B cell (primary cell): ENCODE measurements around the gene TAF4. TPM values are rescaled to one million over a fixed set of nuclear protein-coding genes. Genes with fewer than 3 reads are reported as not detected.

Experiments
- ATAC-seq: fragments of 200-7000 bp; cut with Tn5 transposase; one replicate; pipeline ENCODE4 v1.10.0; 2021; ENCODE audit warnings: low read depth, mild to moderate bottlenecking, moderate number of reproducible peaks, moderate library complexity
- CTCF ChIA-PET: fragments of 350-600 bp; sonication (Branson Sonifier 250); formaldehyde crosslinking; loops from one replicate; lab custom pipeline; 2021; ENCODE audit warnings: antibody characterized with exemption, inconsistent platforms; lab: Charles Lee
- POLR2A ChIA-PET: fragments of 350-600 bp; sonication (Branson Sonifier 250); formaldehyde crosslinking; loops from one replicate; lab custom pipeline; 2021; ENCODE audit warnings: antibody characterized with exemption; lab: Charles Lee
- DNase-seq: peaks from one replicate; pipeline ENCODE4 v3.0.0; 2013
- H2AFZ ChIP-seq: 2 replicates; pipeline ENCODE4 v1.6.1; 2012; ENCODE audit warnings: mild to moderate bottlenecking, low read depth, low read length; ENCODE audit not compliant: insufficient read depth, poor library complexity, severe bottlenecking
- H3K27ac ChIP-seq, 2 donors: 1 replicate in 1 of 2; 2 replicates in 1 of 2; pipeline ENCODE4 v1.5.1; 2012 to 2013; ENCODE audit warnings: low read length in 2 of 2, mild to moderate bottlenecking in 2 of 2, moderate library complexity in 1 of 2
- H3K27me3 ChIP-seq, 4 experiments: fragments of 200-600 bp in 1 of 4; sonication (generic) in 1 of 4; replicated peaks in 1 of 4; 1 replicate in 2 of 4; 2 replicates in 2 of 4; pipeline versions ENCODE4 v1.6.1 to v1.7.0; 2013 to 2016; ENCODE audit warnings: low read length in 3 of 4, mild to moderate bottlenecking in 2 of 4, mixed read lengths in 1 of 4, moderate library complexity in 1 of 4; ENCODE audit not compliant: insufficient read depth in 4 of 4, control insufficient read depth in 3 of 4; ENCODE audit errors: control extremely low read depth in 1 of 4
- H3K36me3 ChIP-seq, 2 experiments: replicated peaks in 1 of 2; 1 replicate in 1 of 2; 2 replicates in 1 of 2; pipeline versions ENCODE4 v1.6.1 to v1.7.1; 2013; ENCODE audit warnings: low read length in 1 of 2; ENCODE audit not compliant: insufficient read depth in 2 of 2, control insufficient read depth in 1 of 2; ENCODE audit errors: control extremely low read depth in 1 of 2, extremely low read depth in 1 of 2
- H3K4me1 ChIP-seq, 2 donors: fragments of 200-600 bp in 1 of 2; sonication (generic) in 1 of 2; 1 replicate in 1 of 2; 2 replicates in 1 of 2; pipeline versions ENCODE4 v1.5.1 to v1.6.1; 2013 to 2017; ENCODE audit warnings: low read length in 2 of 2; ENCODE audit not compliant: control insufficient read depth in 2 of 2, insufficient read depth in 2 of 2
- H3K4me2 ChIP-seq: replicated peaks from 2 replicates; pipeline ENCODE3; 2012; ENCODE audit warnings: mild to moderate bottlenecking, low read depth, low read length; ENCODE audit not compliant: poor library complexity, severe bottlenecking
- H3K4me3 ChIP-seq, 5 experiments: fragments of 200-600 bp in 1 of 5; sonication (generic) in 1 of 5; 1 replicate in 3 of 5; 2 replicates in 2 of 5; pipeline versions ENCODE4 v1.5.1 to v1.7.0; 2011 to 2016; ENCODE audit warnings: low read length in 4 of 5, mild to moderate bottlenecking in 4 of 5, low read depth in 2 of 5, control low read depth in 1 of 5, moderate library complexity in 1 of 5; ENCODE audit not compliant: insufficient read depth in 1 of 5; ENCODE audit errors: control extremely low read depth in 1 of 5, extremely low read depth in 1 of 5
- H3K79me2 ChIP-seq: fragments of 200-600 bp; sonication (generic); one replicate; pipeline ENCODE4 v1.6.0; 2016; ENCODE audit warnings: low read length; ENCODE audit not compliant: control insufficient read depth, insufficient read depth
- H3K9ac ChIP-seq: fragments of 200-600 bp; sonication (generic); 2 replicates; pipeline ENCODE4 v1.6.1; 2017; ENCODE audit warnings: mild to moderate bottlenecking, low read length, moderate library complexity
- H3K9me3 ChIP-seq, 3 donors: one replicate each; pipeline versions ENCODE4 v1.6.1 to v1.7.1; 2013; ENCODE audit warnings: low read length in 2 of 3; ENCODE audit not compliant: control insufficient read depth in 2 of 3, insufficient read depth in 1 of 3; ENCODE audit errors: control extremely low read depth in 1 of 3
- H4K20me1 ChIP-seq: 2 replicates; pipeline ENCODE4 v1.6.0; 2012; ENCODE audit warnings: mild to moderate bottlenecking, low read length; ENCODE audit not compliant: insufficient read depth, control insufficient read depth, poor library complexity, severe bottlenecking
- H3K27ac Mint-ChIP-seq: one replicate; pipeline ENCODE4 v1.8.0; 2021; ENCODE audit warnings: mixed read lengths
- H3K27me3 Mint-ChIP-seq: one replicate; pipeline ENCODE4 v1.8.0; 2021; ENCODE audit warnings: mixed read lengths
- H3K4me1 Mint-ChIP-seq: one replicate; pipeline ENCODE4 v1.8.0; 2021; ENCODE audit warnings: mixed read lengths
- H3K4me3 Mint-ChIP-seq: one replicate; pipeline ENCODE4 v1.8.0; 2021; ENCODE audit warnings: mixed read lengths
- H3K9me3 Mint-ChIP-seq: one replicate; pipeline ENCODE4 v1.8.0; 2022; ENCODE audit warnings: mixed read lengths; ENCODE audit not compliant: insufficient read depth
- CTCF ChIP-seq: fragments of 200-600 bp; IDR thresholded peaks from one replicate; pipeline ENCODE4 v1.8.0; 2022; ENCODE audit warnings: antibody characterized with exemption, mild to moderate bottlenecking
- EZH2 ChIP-seq: IDR thresholded peaks from 2 replicates; pipeline ENCODE4 v1.6.1; 2012; ENCODE audit warnings: borderline replicate concordance, low read depth, mild to moderate bottlenecking, moderate library complexity, low read length; ENCODE audit not compliant: insufficient read depth, poor library complexity, severe bottlenecking
- WGBS: methylation state at CpG from one replicate; pipeline ENCODE4 v1.1.5; 2013; ENCODE audit warnings: missing lambda C conversion rate; ENCODE audit not compliant: insufficient coverage; 5-methylcytosine and 5-hydroxymethylcytosine counted together
- intact Hi-C: fragments of 100-400 bp; cut with micrococcal nuclease; formaldehyde crosslinking; loops from one replicate; pipeline ENCODE4 v1.10.0; 2022
- polyA plus RNA-seq: library from polyadenylated mRNA; depleted of rRNA; stranded (reverse); fragments of >200 nt; gene quantifications from 2 replicates; pipeline ENCODE4 v1.2.3, GENCODE V29; 2012
- total RNA-seq, 2 donors: library from RNA; stranded (reverse); fragments of 120-200 nt in 1 of 2; gene quantifications; 1 replicate in 1 of 2; 2 replicates in 1 of 2; pipeline versions ENCODE4 v1.2.3 to v1.2.4, GENCODE V29; 2013 to 2022

Gene TAF4
- total and polyA plus RNA-seq, 2 donors (not counting 1 experiment from before 2014, with no cell fraction given): 13.9 to 39.5 TPM

GRCh38 chr20:62055106-62055861 is 10.4 kb downstream of the TAF4 start:
- peaks cover 86% of the 10 kb centered on the region for H4K20me1 ChIP-seq
- H3K4me1 ChIP-seq: peaks cover 14 to 16% of the 10 kb centered on the region in 2 donors
- H3K9ac ChIP-seq: no peak overlapping the region
- 97% methylated on average over 21 of the region's 21 CpGs for WGBS
- intact Hi-C loops: no loop called here
- TF ChIP-seq CTCF (no peak), EZH2 (no peak)
- no peak for DNase-seq
- H3K27me3 ChIP-seq: no peaks in the 10 kb centered on the region
- POLR2A ChIA-PET: no interaction called here
- CTCF ChIA-PET: no interaction called here
- H3K4me3 ChIP-seq: no peak overlapping the region
- H3K79me2 ChIP-seq: peaks cover 89% of the 10 kb centered on the region
- Mint-ChIP-seq H3K4me1 (peaks cover 40% of the 10 kb centered on the region), H3K27ac (no peak overlapping the region), H3K9me3 (no peaks in the 10 kb centered on the region), H3K4me3 (no peak overlapping the region), H3K27me3 (no peaks in the 10 kb centered on the region)
- no peak overlapping the region for H3K27ac ChIP-seq
- H3K4me2 ChIP-seq: no peak overlapping the region
- no peaks in the 10 kb centered on the region for H3K9me3 ChIP-seq
- H2AFZ ChIP-seq: no peak overlapping the region
- peaks cover 0 to 4% of the 10 kb centered on the region in 2 experiments for H3K36me3 ChIP-seq
- no peak for ATAC-seq

GRCh38 chr20:62054451-62054953 is 11.2 kb downstream of the TAF4 start:
- no peaks in the 10 kb centered on the region for H3K27me3 ChIP-seq
- H3K79me2 ChIP-seq: peaks cover 89% of the 10 kb centered on the region
- H4K20me1 ChIP-seq: peaks cover 86% of the 10 kb centered on the region
- ChIA-PET CTCF (no interaction called here), POLR2A (no interaction called here)
- no peak overlapping the region for H3K27ac ChIP-seq
- peaks cover 0 to 4% of the 10 kb centered on the region in 2 experiments for H3K36me3 ChIP-seq
- H3K4me3 ChIP-seq: no peak overlapping the region
- no peak overlapping the region for H2AFZ ChIP-seq
- no peak overlapping the region for H3K4me2 ChIP-seq
- no peak overlapping the region for H3K27ac Mint-ChIP-seq
- ATAC-seq (no peak), DNase-seq (no peak)
- H3K4me1 Mint-ChIP-seq: peaks cover 42% of the 10 kb centered on the region
- TF ChIP-seq CTCF: no peak
- H3K4me3 Mint-ChIP-seq: no peak overlapping the region
- peaks cover 14 to 16% of the 10 kb centered on the region in 2 donors for H3K4me1 ChIP-seq
- no peak overlapping the region for H3K9ac ChIP-seq
- H3K9me3 ChIP-seq: no peaks in the 10 kb centered on the region
- intact Hi-C loops: no loop called here
- H3K9me3 Mint-ChIP-seq: no peaks in the 10 kb centered on the region
- no peaks in the 10 kb centered on the region for H3K27me3 Mint-ChIP-seq
- 97% methylated on average over 12 of the region's 12 CpGs for WGBS
